Eye (tissue), 1 donor: ENCODE data around the gene RRP36.
"Not testable (repeated sequence)": the region's sequence is repeated elsewhere in the genome, so short reads cannot be mapped to it uniquely, and the experiment has no call there.

Source experiments
- DNase-seq: peaks from one replicate; pipeline ENCODE4 v3.0.0-alpha.2; 2015

Gene RRP36

DNA sequence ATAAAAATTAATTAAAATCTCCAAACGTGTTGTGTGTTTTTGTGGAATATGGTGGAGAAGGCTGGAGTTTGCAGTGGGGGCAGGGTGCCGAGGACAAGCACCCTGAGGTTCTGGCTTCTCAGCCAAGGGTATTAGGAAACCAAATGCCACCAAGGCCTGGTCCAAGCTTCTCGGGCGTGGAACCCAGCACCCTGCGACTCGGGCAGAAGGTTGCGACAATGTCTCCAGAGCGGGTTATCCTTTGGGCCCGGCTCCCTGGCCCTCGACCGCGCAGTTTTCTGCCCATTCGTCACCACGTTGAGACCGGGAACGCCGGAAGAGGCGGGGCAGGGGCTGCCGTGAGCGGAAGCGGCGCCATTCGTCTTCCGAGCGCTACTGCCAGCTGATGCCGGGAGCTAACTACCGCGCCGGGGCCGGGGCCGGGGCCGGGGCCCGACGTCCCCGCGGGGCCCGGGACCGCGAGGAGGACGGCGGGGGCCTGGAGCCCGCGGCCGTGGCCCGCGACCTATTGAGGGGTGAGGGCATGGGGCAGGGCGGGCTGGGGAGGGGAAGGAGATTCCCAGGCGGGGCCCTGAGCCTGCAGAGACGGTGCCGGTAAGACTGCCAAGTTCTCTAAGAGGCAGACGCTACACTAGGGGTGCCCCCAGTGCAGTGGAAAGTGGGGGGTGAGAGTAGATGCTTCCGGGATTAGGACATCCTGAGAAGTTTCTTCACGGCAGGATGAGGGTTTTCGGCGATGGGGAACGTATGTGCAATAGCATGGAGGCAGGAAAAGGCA lies at the start of gene RRP36:
RRP36 (plus strand) TSS at position 354 of the 778 bp plus-strand sequence; CDS start at position 386, 32 bp downstream.
- peak; percentile 86 for DNase-seq

DNA sequence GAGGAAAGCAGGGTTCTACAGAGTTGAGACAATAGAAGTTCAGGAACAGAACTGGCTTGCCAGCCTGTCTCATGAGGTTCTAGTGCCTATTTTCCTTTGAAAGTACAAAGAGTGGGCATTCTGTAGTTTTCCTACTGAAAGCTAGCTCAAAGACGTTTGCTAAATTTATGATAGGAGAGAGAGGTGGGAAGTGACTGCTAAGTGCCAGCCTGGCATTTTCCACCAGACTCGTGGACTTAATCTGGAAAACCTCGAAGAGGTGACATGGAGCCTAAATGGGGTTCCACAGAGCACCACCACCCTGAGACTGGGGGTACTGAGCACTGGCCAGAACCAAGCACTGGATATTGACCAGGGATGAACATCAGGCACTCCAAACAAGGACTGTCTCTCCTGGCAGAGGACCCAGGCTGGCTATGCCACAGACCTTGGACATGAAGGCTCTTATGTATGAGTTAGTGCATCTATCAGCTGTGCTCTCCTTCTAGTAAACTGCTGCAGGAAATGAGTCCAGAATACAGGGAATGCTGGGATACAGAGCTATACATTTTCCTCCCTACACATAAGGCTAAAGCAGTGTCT lies 49.6 kb upstream of the RRP36 start:
- DNase-seq: no peak

GRCh38 chr6:42973926-42974325 lies 47.5 kb upstream of the RRP36 start:
- no peak for DNase-seq

GRCh38 chr6:42974919-42975505 lies 46.4 kb upstream of the RRP36 start:
- DNase-seq: peak; percentile 21

DNA sequence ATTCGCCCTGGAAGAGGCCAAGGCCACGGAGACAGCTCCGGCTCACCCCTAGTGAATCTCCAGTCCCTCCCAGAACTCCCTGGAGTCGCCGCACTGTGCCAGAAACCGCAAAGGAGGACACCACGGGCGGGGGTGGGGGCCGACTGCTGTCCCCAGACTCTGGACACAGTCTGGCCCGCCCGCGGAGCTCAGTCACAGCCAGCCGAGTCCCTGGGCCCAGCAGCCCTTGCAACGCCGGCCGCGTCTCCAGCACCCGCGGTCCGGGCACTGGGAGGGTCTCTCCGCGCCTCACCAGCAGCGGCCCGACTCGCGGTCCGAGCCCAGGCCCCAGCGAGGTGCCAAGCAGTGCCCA lies 43.0 kb upstream of the RRP36 start:
- no peak for DNase-seq

DNA sequence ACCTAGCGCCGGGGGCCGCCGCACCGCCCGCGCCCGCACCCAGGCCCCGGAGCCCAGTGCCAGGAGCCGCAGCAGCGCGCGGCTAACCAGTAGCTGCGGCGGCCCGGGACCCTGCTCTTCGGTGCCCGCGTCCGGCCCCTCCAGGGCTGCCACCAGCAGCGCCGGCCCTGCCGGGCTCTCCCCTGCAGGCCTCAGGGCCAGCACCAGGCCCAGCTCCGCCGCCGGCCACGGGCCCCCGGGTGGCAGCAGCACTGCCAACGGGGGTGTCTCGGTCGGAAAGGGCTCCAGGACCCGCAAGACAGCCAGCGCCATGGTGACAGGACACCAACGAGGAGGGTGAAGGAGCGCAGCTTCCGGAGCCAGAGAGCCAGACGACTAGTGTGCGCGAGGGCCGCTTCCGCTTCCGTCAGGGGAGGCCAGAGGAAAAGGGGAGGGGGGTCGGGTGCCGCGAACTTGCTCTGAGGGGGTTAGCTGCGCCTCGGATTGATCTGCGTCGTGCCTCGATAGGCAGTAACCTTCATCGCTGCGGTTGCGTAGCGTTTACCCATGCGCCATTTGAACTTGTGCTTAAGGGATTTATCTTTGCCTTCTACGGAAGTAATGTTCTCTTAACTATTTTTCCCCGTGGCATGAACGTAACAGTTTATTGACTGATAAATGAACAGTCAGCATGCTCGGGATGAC lies 42.4 kb upstream of the RRP36 start, which contains the start of gene PEX6:
PEX6 (minus strand) TSS at position 343 of the 684 bp plus-strand sequence; CDS start at position 312, 31 bp downstream.
- DNase-seq: peak; percentile 96

DNA sequence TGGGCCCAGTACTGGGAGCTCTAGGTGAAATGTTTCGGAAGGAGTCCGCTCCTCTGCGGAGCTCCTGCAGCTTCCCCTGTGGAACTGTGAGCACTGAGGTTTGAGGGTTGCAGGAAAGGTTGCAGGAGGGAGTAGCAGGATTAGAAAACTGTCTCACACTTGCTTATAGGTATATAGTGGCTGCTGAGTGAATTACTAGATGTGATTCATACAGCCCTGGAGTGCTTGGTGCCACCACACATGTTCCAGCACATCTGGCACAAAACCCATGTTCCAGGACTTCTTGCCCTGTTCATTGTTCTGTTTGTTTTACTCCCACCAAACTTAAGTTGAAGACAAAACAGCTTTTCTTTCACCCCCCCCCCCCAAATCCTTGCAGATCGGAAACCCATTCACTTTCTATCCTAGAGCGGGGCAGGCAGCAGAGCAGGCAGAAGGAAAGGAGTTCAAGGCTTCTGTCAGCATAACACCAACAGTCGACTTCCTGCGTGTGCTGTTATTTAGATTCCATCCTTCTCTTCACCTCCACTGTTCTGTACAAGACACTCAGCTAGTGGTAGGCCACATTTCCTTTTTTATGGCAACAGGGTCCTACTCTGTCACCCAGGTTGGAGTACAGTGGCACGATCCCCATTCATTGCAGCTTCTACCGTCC lies 41.8 kb upstream of the RRP36 start:
- DNase-seq: no peak

DNA sequence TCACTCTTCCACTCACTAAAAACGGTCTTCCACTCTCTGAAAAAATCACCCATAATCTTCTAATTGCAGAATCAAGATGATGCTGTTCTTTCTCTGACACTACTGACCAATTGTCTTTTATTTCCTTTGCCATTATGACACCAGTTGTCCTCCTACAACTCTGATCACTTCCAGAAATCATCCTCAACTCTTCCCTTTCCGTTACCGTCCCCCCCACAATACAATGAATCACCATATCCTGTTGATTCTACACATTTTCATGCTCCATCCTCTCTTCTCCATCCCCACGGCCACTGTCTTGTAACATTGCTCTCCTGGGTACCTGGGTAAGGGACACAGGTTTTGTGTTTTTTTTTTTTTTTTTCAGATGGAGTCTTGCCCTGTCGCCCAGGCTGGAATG lies 39.6 kb upstream of the RRP36 start:
- DNase-seq: no peak

DNA sequence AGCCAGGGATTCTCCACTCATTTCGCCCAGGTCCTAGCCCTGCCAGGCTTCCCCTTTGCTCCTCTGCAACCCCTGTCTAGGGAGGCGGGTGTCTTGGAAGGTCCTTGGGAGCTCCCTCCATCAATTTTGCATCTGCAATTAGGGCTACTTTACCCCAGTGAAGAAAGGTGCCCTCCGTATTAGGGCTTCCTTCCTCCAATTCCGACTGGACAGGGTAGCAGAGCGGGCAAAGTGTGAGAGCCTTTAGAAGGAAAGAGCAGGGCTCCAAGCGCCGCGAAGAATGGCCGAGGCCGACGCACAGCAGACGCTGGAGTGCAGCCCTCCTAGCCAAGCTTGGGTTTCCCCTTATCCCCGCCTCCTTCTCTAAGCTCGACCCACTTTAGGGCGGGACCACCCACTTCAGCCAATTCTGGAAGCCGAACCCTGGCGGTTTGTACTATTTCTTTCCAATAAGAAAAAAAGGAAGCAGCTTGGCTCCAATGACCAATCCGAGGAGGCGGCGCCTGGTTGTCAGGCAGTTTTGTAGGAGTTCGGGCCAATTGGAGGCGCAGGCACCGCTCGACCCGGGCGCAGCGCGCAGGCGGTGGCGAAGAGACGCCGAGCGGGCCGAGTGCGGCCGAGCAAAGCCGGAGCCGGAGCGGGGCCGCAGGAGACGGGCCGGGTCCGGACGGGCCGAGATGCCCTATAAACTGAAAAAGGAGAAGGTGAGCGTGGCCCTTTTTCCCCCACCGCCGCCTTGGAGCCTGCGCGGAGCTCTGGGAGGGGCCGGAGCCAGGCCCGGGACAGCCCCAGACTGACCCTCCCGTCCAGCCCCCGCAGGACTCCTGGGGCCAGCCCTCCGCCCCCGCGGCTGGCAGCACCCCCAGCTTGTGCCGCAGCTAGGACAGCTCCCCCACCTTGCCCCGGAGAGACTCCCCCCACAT lies 37.2 kb upstream of the RRP36 start, which contains the start of gene PPP2R5D:
PPP2R5D (plus strand) TSS at position 570 of the 923 bp plus-strand sequence; CDS start at position 678, 108 bp downstream.
- peak; percentile 99 for DNase-seq

DNA sequence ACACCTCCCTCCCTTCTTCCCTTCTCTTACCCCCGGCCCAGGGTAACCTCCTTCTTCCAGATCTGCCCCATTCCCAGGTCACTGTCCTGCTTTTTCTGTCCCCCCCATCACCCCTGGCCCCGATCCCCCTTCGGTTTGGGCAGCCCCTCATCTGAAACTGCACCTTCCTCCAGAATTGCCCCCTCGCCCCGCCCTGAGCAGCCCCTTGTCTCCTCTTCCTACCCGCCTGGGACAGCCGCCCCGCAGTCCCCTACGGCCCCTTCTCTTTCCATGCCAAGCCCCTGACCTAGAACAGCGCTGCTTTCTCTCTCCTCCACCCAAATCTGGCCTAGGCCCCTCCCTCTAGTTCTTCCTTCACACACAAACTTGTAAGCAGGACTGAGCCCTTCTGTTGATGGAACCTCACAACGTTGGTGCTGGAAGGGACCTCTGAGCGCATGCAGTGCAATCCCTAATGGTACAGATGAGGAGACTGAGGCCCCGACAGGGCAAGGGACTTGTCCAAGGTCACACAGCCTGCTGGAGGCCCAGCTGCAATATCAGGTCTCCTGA lies 36.4 kb upstream of the RRP36 start:
- DNase-seq: peak; percentile 62

DNA sequence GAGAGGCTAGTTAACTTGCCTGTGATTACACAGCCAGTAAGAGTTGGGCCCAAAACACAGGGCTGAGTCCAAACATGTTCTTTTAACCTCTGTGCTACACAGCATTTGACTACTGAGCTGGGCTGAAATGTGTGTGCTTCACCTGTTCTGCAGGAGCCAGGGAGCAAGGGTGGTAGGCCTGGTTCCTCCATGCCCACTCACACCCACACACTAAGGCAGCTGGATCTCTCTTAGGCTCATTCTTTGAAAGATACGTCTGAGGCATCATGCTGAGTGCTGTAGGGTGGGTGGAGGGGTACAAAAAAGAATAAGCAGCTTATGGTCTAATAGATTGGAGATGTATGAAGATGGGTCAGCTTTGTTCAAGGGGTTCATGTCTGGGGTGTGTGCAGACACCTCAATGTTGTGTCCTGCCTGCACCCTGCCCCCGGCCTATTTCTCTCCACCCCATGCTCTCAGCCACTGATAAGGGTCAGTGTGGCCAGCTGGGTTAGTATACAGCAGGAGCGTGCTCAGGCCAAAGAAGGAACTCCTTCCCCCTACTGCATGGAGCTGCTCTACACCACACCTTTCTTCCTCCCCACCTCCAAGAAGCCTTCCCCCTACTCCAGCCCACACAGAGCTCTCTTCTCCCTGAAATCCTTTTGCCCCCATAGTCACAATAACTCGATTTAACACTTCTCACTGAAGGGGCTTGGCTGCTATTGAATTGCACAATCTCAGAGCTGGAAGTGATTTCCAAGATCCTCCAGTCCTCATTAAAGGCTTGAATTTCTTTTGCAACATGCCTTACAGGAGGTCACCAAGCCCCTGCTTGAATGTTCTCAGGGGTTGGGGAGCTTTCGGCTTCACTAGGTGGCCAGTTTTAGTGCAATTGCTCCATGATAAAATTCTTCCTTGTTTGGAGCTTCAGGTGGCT lies 33.6 kb upstream of the RRP36 start:
- DNase-seq: no peak

DNA sequence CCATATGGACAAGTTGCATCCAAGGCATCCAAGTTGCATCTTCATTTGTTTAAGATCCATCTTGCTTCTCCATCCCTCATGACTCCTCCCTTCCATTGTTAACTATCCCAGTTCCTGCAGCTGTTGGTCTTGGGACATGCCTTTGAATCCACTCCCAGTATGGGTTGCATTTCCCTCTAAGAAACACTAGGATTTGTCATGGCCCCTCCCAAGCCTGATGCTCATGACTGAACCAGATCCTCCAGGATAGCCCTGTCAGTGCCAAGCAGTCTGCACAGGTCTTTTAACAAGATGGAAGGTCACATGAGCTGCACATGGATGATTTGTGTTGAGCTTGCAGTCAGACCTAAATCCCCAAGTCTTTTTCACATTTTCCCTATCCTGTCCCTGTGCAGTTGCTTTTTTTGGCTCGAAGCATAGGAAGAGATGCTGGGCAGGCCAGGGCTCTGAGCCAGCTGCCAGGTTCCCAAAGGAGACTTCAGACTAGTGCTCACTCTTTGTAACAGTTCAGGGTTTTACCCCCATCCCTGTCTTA lies 32.9 kb upstream of the RRP36 start:
- no peak for DNase-seq

DNA sequence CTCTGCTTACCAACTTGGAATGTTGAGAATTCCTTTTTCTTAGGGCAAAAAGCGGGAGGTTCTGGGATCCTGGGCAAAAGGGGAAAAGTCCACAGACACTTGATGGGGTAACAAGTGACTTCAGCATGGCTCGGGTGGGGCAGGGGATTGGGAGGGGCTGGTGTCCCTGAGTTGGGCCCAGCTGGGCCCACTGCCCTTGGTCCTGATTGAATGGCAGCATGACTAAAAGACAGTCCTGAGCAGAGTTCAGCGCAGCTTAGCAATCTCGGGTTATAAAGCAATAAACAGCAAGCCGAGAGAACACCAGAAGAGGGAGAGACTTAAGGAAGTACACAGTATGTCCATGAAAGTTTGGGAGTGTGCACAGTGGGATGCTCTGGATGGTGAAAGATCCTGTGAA lies 31.5 kb upstream of the RRP36 start:
- no peak for DNase-seq

DNA sequence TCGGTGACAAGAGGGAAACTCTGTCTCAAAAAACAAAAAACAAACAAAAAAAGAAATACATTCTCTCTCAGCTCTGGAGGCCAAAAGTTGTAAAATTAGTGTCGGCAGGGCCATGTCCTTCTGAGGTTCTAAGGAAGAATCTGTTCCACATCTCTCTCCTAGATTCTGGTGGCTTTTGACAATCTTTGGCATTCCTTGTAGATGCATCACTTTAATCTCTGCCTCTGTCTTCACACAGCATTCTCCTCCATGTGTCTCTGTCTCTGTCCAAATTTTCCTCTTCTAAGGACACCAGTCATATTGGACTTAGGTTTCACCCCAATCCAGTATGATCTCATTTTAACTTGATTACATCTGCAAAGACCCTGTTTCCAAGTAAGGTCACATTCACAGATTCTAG lies 28.0 kb upstream of the RRP36 start:
- DNase-seq: no peak

GRCh38 chr6:42996513-42996912 lies 24.9 kb upstream of the RRP36 start:
- DNase-seq: no peak

DNA sequence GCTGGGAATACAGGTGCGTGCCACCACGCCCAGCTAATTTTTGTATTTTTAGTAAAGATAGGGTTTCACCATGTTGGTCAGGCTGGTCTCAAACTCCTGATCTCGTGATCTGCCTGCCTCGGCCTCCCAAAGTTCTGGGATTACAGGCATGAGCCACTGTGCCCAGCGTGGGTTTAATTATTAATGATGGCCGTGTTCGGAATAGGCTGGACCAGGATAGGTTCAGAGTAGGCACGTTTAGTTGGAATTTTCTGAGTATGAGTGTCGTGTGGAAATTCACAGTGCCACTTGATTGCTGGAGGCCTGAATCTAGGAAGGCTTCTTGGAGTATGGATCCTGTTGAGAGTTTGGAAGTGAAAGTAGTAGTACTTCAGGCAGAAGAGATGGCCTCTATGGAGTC lies 23.2 kb upstream of the RRP36 start:
- not testable (repeated sequence) for DNase-seq

- DNase-seq: no peak
Observed at GRCh38 chr6:43001843-43002242, 19.6 kb upstream of the RRP36 start.

- no peak for DNase-seq
Observed at GRCh38 chr6:43005844-43006243, 15.6 kb upstream of the RRP36 start.

GRCh38 chr6:43006251-43006650 lies 15.2 kb upstream of the RRP36 start:
- no peak for DNase-seq

- DNase-seq: no peak
Observed at GRCh38 chr6:43007126-43007525, 14.3 kb upstream of the RRP36 start.
